OCI-LY7 (cell line): Measurements from ENCODE around the gene ASXL3. TPM values are rescaled to one million over a fixed set of nuclear protein-coding genes. Genes with fewer than 3 reads are reported as not detected.

ENCODE experiments used
- BruUV-seq: library from RNA; stranded (reverse); fragments of 400-500 nt; replicated peaks from 2 replicates; lab custom pipeline; 2021; lab: Mats Ljungman, UMichigan
- CTCF ChIA-PET: fragments of 300-600 bp; sonication (Branson Sonifier 250); formaldehyde crosslinking; loops from one replicate; lab custom pipeline; 2022; ENCODE audit warnings: antibody characterized with exemption; ENCODE audit not compliant: unreplicated experiment; lab: Charles Lee
- POLR2A ChIA-PET: fragments of 300-600 bp; sonication (Branson Sonifier 250); formaldehyde crosslinking; loops from one replicate; lab custom pipeline; 2022; ENCODE audit warnings: antibody characterized with exemption; lab: Charles Lee
- DNase-seq: peaks from one replicate; pipeline ENCODE4 v3.0.0-alpha.2; 2015; ENCODE audit warnings: low spot score
- H2AFZ ChIP-seq: fragments of 200-600 bp; sonication (generic), shearing (Covaris generic); 2 replicates; pipeline ENCODE4 v1.6.1; 2014; ENCODE audit warnings: mild to moderate bottlenecking, antibody characterized with exemption, low read length, moderate library complexity
- H3K27ac ChIP-seq: fragments of 200-600 bp; sonication (generic); 2 replicates; pipeline ENCODE4 v1.5.1; 2014; ENCODE audit warnings: mixed run types, low read depth, mild to moderate bottlenecking, moderate library complexity, low read length, inconsistent platforms; ENCODE audit not compliant: poor library complexity, severe bottlenecking
- H3K36me3 ChIP-seq: fragments of 200-600 bp; sonication (generic); 2 replicates; pipeline ENCODE4 v1.6.1; 2014; ENCODE audit warnings: mild to moderate bottlenecking, antibody characterized with exemption, low read length, moderate library complexity, mixed read lengths; ENCODE audit not compliant: insufficient read depth
- H3K4me1 ChIP-seq: fragments of 200-600 bp; sonication (generic); 2 replicates; pipeline ENCODE4 v1.5.1; 2014; ENCODE audit warnings: mild to moderate bottlenecking, low read length; ENCODE audit not compliant: insufficient read depth, poor library complexity, severe bottlenecking
- H3K4me2 ChIP-seq: fragments of 200-600 bp; sonication (generic); 2 replicates; pipeline ENCODE4 v1.6.1; 2014; ENCODE audit warnings: mild to moderate bottlenecking, low read length
- H3K4me3 ChIP-seq: fragments of 200-600 bp; sonication (generic); 2 replicates; pipeline ENCODE4 v1.5.1; 2014; ENCODE audit warnings: mild to moderate bottlenecking, low read depth, low read length; ENCODE audit not compliant: poor library complexity, severe bottlenecking
- H3K79me2 ChIP-seq: fragments of 200-600 bp; sonication (generic); 2 replicates; pipeline ENCODE4 v1.6.1; 2016; ENCODE audit warnings: low read depth, mild to moderate bottlenecking, low read length, moderate library complexity, mixed read lengths; ENCODE audit not compliant: insufficient read depth
- H3K9me2 ChIP-seq: fragments of 200-600 bp; sonication (generic); 2 replicates; pipeline ENCODE4 v1.6.1; 2016; ENCODE audit warnings: mild to moderate bottlenecking, low read length, mixed read lengths; ENCODE audit not compliant: insufficient read depth
- H3K9me3 ChIP-seq: fragments of 200-600 bp; sonication (generic); 2 replicates; pipeline ENCODE4 v1.6.1; 2014; ENCODE audit warnings: mild to moderate bottlenecking, mixed run types, low read length, mixed read lengths
- H4K20me1 ChIP-seq: fragments of 200-600 bp; sonication (generic); 2 replicates; pipeline ENCODE4 v1.6.1; 2014; ENCODE audit warnings: mild to moderate bottlenecking, antibody characterized with exemption, low read length, moderate library complexity, mixed read lengths; ENCODE audit not compliant: insufficient read depth
- EZH2phosphoT487 ChIP-seq: fragments of 200-600 bp; sonication (generic); IDR thresholded peaks from 2 replicates; pipeline ENCODE4 v1.6.1; 2018; ENCODE audit warnings: low read depth, borderline replicate concordance, mild to moderate bottlenecking, mixed run types, antibody characterized with exemption, low read length, moderate library complexity, mixed read lengths
- intact Hi-C: fragments of 100-400 bp; cut with micrococcal nuclease; formaldehyde crosslinking; loops from one replicate; pipeline ENCODE4 v1.10.0; 2022; ENCODE audit not compliant: unreplicated experiment
- total RNA-seq, 2 experiments: library from RNA; depleted of rRNA in 1 of 2; stranded (reverse); fragments of >200 nt in 1 of 2; shearing (Covaris generic) in 1 of 2; gene quantifications; 2 replicates each; pipeline ENCODE4 v1.2.3, GENCODE V29; 2014 to 2022
- TF ChIP-seq, protein P1 (sequence below): fragments of 200-600 bp; sonication (generic); conservative IDR thresholded peaks from 2 replicates; pipeline ENCODE4 v1.5.1; 2014; ENCODE audit warnings: mild to moderate bottlenecking, antibody characterized with exemption, low read length, moderate library complexity, mixed read lengths

Gene ASXL3
- total RNA-seq, 2 experiments from 2014 or later = 2.6 TPM

DNA sequence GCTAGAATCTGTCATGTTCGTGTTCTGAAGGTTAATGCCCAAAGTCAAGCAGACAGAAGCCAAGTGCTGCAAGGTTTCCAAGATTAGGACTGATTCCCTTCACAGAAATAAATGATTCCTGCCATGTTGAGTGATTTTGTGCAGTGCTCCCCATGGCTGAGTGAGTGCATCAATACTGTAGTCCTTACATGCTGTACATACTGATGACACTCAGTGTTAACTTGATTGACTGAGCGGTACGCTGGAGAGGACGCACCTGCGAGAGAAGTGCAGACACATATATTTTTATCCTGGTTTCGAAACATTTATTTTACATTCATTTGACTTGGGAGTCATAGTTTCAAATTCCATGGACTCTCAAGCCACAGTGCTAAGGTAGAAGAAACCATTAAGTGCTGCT, 92.0 kb downstream of the ASXL3 start:
- peak overlapping the region; percentile 64 for H3K27ac ChIP-seq
- no peaks in the 10 kb centered on the region for H3K9me3 ChIP-seq
- no peaks in the 10 kb centered on the region for H3K9me2 ChIP-seq
- H3K4me3 ChIP-seq = peak overlapping the region; percentile 54
- peaks cover 43% of the 10 kb centered on the region for H3K4me1 ChIP-seq
- ChIA-PET CTCF (no interaction called here), POLR2A (no interaction called here)
- no TSS peak for BruUV-seq
- H2AFZ ChIP-seq = peak overlapping the region; percentile 65; the same call in 1 of the 2 replicates
- H3K79me2 ChIP-seq = no peaks in the 10 kb centered on the region
- TF ChIP-seq, protein P1, sequence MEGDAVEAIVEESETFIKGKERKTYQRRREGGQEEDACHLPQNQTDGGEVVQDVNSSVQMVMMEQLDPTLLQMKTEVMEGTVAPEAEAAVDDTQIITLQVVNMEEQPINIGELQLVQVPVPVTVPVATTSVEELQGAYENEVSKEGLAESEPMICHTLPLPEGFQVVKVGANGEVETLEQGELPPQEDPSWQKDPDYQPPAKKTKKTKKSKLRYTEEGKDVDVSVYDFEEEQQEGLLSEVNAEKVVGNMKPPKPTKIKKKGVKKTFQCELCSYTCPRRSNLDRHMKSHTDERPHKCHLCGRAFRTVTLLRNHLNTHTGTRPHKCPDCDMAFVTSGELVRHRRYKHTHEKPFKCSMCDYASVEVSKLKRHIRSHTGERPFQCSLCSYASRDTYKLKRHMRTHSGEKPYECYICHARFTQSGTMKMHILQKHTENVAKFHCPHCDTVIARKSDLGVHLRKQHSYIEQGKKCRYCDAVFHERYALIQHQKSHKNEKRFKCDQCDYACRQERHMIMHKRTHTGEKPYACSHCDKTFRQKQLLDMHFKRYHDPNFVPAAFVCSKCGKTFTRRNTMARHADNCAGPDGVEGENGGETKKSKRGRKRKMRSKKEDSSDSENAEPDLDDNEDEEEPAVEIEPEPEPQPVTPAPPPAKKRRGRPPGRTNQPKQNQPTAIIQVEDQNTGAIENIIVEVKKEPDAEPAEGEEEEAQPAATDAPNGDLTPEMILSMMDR = no peak
- no peak for TF ChIP-seq EZH2phosphoT487
- peak; percentile 60 for DNase-seq
- no peaks in the 10 kb centered on the region for H4K20me1 ChIP-seq
- peaks cover 16% of the 10 kb centered on the region; the same call in 1 of the 2 replicates for H3K36me3 ChIP-seq
- H3K4me2 ChIP-seq = peak overlapping the region; percentile 68
- intact Hi-C loops = loop anchor here (5.0 kb wide), 1 partner anchor 93 kb away; the partner anchor contains the start of gene ASXL3

GRCh38 chr18:33673689-33674088, 95.7 kb downstream of the ASXL3 start:
- intact Hi-C loops = loop anchor here (5.0 kb wide), 1 partner anchor 96 kb away; the partner anchor contains the start of gene ASXL3
- H3K27ac ChIP-seq = no peak overlapping the region
- ChIA-PET CTCF (no interaction called here), POLR2A (no interaction called here)
- no peak overlapping the region for H2AFZ ChIP-seq
- no peak for TF ChIP-seq EZH2phosphoT487
- TF ChIP-seq, protein P1 = peak; percentile 49; the same call in 1 of the 2 replicates
- peaks cover 46% of the 10 kb centered on the region for H3K4me1 ChIP-seq
- no peaks in the 10 kb centered on the region for H3K9me3 ChIP-seq
- H3K79me2 ChIP-seq = no peaks in the 10 kb centered on the region
- H4K20me1 ChIP-seq = no peaks in the 10 kb centered on the region
- H3K36me3 ChIP-seq = peaks cover 16% of the 10 kb centered on the region; the same call in 1 of the 2 replicates
- no TSS peak for BruUV-seq
- H3K9me2 ChIP-seq = no peaks in the 10 kb centered on the region
- DNase-seq = no peak
- H3K4me3 ChIP-seq = no peak overlapping the region
- H3K4me2 ChIP-seq = 0 out of 2 replicates have a peak overlapping the region, but pooled peaks have one; percentile 12

- no peak for DNase-seq
- Histone ChIP-seq H3K36me3 (peaks cover 16% of the 10 kb centered on the region; the same call in 1 of the 2 replicates), H3K4me2 (no peak overlapping the region), H3K4me1 (peaks cover 37% of the 10 kb centered on the region), H4K20me1 (no peaks in the 10 kb centered on the region), H3K79me2 (no peaks in the 10 kb centered on the region), H3K9me2 (no peaks in the 10 kb centered on the region), H2AFZ (no peak overlapping the region; the same call in 1 of the 2 replicates), H3K4me3 (no peak overlapping the region), H3K27ac (no peak overlapping the region), H3K9me3 (no peaks in the 10 kb centered on the region)
- BruUV-seq = no TSS peak
- CTCF ChIA-PET = no interaction called here
- TF ChIP-seq, protein P1 = no peak
- no peak for TF ChIP-seq EZH2phosphoT487
- POLR2A ChIA-PET = no interaction called here
- intact Hi-C loops = no loop called here
Observed at GRCh38 chr18:33676593-33676992, 98.6 kb downstream of the ASXL3 start.
